Left ventricle myocardium inferior (tissue), 1 donor: ENCODE data around the gene SEMA4G. TPM values are rescaled to one million over a fixed set of nuclear protein-coding genes. Genes with fewer than 3 reads are reported as not detected.

Experiments used
- DNase-seq: peaks from one replicate; pipeline ENCODE4 v3.0.0-alpha.2; 2020
- H3K27ac ChIP-seq: fragments of 200-600 bp; replicated peaks from 2 replicates; pipeline ENCODE4 v1.8.0; 2021
- H3K27me3 ChIP-seq: fragments of 200-600 bp; 2 replicates; pipeline ENCODE4 v1.8.0; 2021; ENCODE audit warnings: low read depth
- H3K36me3 ChIP-seq: fragments of 200-600 bp; 2 replicates; pipeline ENCODE4 v1.8.0; 2021
- H3K4me1 ChIP-seq: fragments of 200-600 bp; 2 replicates; pipeline ENCODE4 v1.8.0; 2021
- H3K4me3 ChIP-seq: fragments of 200-600 bp; 2 replicates; pipeline ENCODE4 v1.8.0; 2021; ENCODE audit warnings: mild to moderate bottlenecking, moderate library complexity
- H3K9me3 ChIP-seq: fragments of 200-600 bp; replicated peaks from 2 replicates; pipeline ENCODE4 v1.8.0; 2021
- CTCF ChIP-seq: fragments of 200-600 bp; IDR thresholded peaks from 2 replicates; pipeline ENCODE4 v1.8.0; 2021; ENCODE audit warnings: antibody characterized with exemption, mild to moderate bottlenecking, borderline replicate concordance
- intact Hi-C: fragments of 100-400 bp; cut with micrococcal nuclease; formaldehyde crosslinking; loops from one replicate; pipeline ENCODE4 v1.11.0; 2022
- total RNA-seq: library from RNA; stranded (reverse); fragmentation: NEBNext Ultra II Directional; extraction: Animal tissue kit (Norgen Biotek cat#: 25700); gene quantifications from one replicate; pipeline ENCODE4 v1.2.1, GENCODE V29; 2021
- donor health status: DM: no; HTN: yes; CAD: no; lungs with severe emphysema.

The SEMA4G gene
- total RNA-seq, 1 donor from 2014 or later = 0.52 TPM

GRCh38 chr10:101011517-101012423 is 42.5 kb downstream of the SEMA4G start:
- H3K4me3 ChIP-seq = no peak overlapping the region
- H3K9me3 ChIP-seq = no peaks in the 10 kb centered on the region
- peaks cover 7% of the 10 kb centered on the region for H3K36me3 ChIP-seq
- peaks cover 18% of the 10 kb centered on the region for H3K27me3 ChIP-seq
- TF ChIP-seq CTCF = peak; percentile 31
- peak overlapping the region; percentile 74 for H3K27ac ChIP-seq
- no peak for DNase-seq
- H3K4me1 ChIP-seq = peaks cover 52% of the 10 kb centered on the region
- intact Hi-C loops = no loop called here

- Histone ChIP-seq H3K36me3 (no peaks in the 10 kb centered on the region), H3K27me3 (peaks cover 28% of the 10 kb centered on the region), H3K4me1 (peaks cover 43% of the 10 kb centered on the region), H3K27ac (peak overlapping the region; percentile 74), H3K9me3 (no peaks in the 10 kb centered on the region), H3K4me3 (no peak overlapping the region)
- intact Hi-C loops = no loop called here
- TF ChIP-seq CTCF = peak; percentile 96
- peak; percentile 87 for DNase-seq
Measured at GRCh38 chr10:101012525-101013364, 43.4 kb downstream of the SEMA4G start.

GRCh38 chr10:101013365-101013825 is 44.1 kb downstream of the SEMA4G start:
- Histone ChIP-seq H3K27me3 (peaks cover 34% of the 10 kb centered on the region), H3K4me3 (no peak overlapping the region), H3K36me3 (no peaks in the 10 kb centered on the region), H3K27ac (peak overlapping the region; percentile 74), H3K9me3 (no peaks in the 10 kb centered on the region), H3K4me1 (peaks cover 38% of the 10 kb centered on the region)
- intact Hi-C loops = no loop called here
- TF ChIP-seq CTCF = no peak
- no peak for DNase-seq

- intact Hi-C loops = no loop called here
- Histone ChIP-seq H3K9me3 (no peaks in the 10 kb centered on the region), H3K27me3 (peaks cover 42% of the 10 kb centered on the region), H3K4me3 (no peak overlapping the region), H3K36me3 (no peaks in the 10 kb centered on the region), H3K4me1 (peaks cover 39% of the 10 kb centered on the region), H3K27ac (no peak overlapping the region)
- DNase-seq = peak; percentile 86
- TF ChIP-seq CTCF = peak; percentile 96
Measured at GRCh38 chr10:101014230-101014884, 45.1 kb downstream of the SEMA4G start.

GRCh38 chr10:101014966-101015581 is 45.8 kb downstream of the SEMA4G start:
- H3K4me1 ChIP-seq = peaks cover 39% of the 10 kb centered on the region
- DNase-seq = no peak
- no peak for TF ChIP-seq CTCF

More at GRCh38 chr10:101014966-101015581, 45.8 kb downstream of the SEMA4G start:
- intact Hi-C loops = no loop called here
- Histone ChIP-seq H3K27me3 (peaks cover 47% of the 10 kb centered on the region), H3K9me3 (no peaks in the 10 kb centered on the region), H3K36me3 (no peaks in the 10 kb centered on the region), H3K27ac (no peak overlapping the region), H3K4me3 (no peak overlapping the region)
